Small intestine (tissue), 7 donors: ENCODE measurements around the gene MAN2B2. TPM values are rescaled to one million over a fixed set of nuclear protein-coding genes. Genes with fewer than 3 reads are reported as not detected.
A peak's percentile ranks its signal among the peaks of the same experiment; 100 is the strongest.

ENCODE experiments used
- DNase-seq, 2 donors: peaks; one replicate each; pipeline versions ENCODE4 v3.0.0 to v3.0.0-alpha.2; 2013
- FAIRE-seq: peaks from 2 replicates; lab custom pipeline; 2012; peaks lifted over from hg19 to GRCh38; lab: Jason Lieb, UNC
- H3K27ac ChIP-seq, 3 donors: one replicate each; pipeline ENCODE4 v1.5.1; 2013; ENCODE audit warnings: low read length in 2 of 3, mild to moderate bottlenecking in 2 of 3, control low read depth in 1 of 3, inconsistent platforms in 1 of 3, low read depth in 1 of 3, moderate library complexity in 1 of 3
- H3K27me3 ChIP-seq, 3 donors: one replicate each; pipeline ENCODE4 v1.6.1; 2013; ENCODE audit warnings: low read length in 3 of 3, inconsistent platforms in 1 of 3; ENCODE audit not compliant: control insufficient read depth in 3 of 3, insufficient read depth in 3 of 3
- H3K36me3 ChIP-seq, 3 donors: one replicate each; pipeline ENCODE4 v1.6.1; 2013; ENCODE audit warnings: low read length in 3 of 3, inconsistent platforms in 1 of 3, low read depth in 1 of 3, mild to moderate bottlenecking in 1 of 3, moderate library complexity in 1 of 3; ENCODE audit not compliant: control insufficient read depth in 3 of 3, insufficient read depth in 2 of 3
- H3K4me1 ChIP-seq, 3 donors: one replicate each; pipeline ENCODE4 v1.6.1; 2013; ENCODE audit warnings: low read length in 2 of 3, inconsistent platforms in 1 of 3, low read depth in 1 of 3, mild to moderate bottlenecking in 1 of 3, moderate library complexity in 1 of 3; ENCODE audit not compliant: control insufficient read depth in 3 of 3, insufficient read depth in 2 of 3
- H3K4me3 ChIP-seq, 3 donors: one replicate each; pipeline ENCODE4 v1.5.1; 2013; ENCODE audit warnings: low read length in 3 of 3, control low read depth in 1 of 3, inconsistent platforms in 1 of 3, low read depth in 1 of 3, mild to moderate bottlenecking in 1 of 3, moderate library complexity in 1 of 3
- H3K9me3 ChIP-seq, 2 donors: one replicate each; pipeline ENCODE4 v1.6.1; 2013; ENCODE audit warnings: low read depth in 1 of 2, low read length in 1 of 2; ENCODE audit not compliant: control insufficient read depth in 2 of 2, insufficient read depth in 1 of 2
- WGBS, 3 donors: extraction: QIAGEN DNeasy Blood & Tissue Kit; methylation state at CpG; one replicate each; pipeline ENCODE4 v1.1.7; 2013; 5-methylcytosine and 5-hydroxymethylcytosine counted together
- polyA plus RNA-seq, 4 donors: library from polyadenylated mRNA; stranded (reverse) in 3 of 4; unstranded in 1 of 4; fragments of 200-250 nt in 3 of 4; fragments of 120-200 nt in 1 of 4; gene quantifications; one replicate each; pipeline versions ENCODE4 v1.2.1 to v1.2.3, GENCODE V29; 2013
- donor health status: healthy with polysubstance abuse.
- donor health status: control.
- donor health status: control.
- donor health status: Bipolar disorder and iron deficiency.
- donor health status: healthy.

MAN2B2 gene
- polyA plus RNA-seq, 4 donors, result 4.1 to 22.4 (median 8.8) TPM

GRCh38 chr4:6557856-6558255, 17.1 kb upstream of the MAN2B2 start:
- H3K4me1 ChIP-seq, result no peaks in the 10 kb centered on the region
- no peak for DNase-seq
- H3K27ac ChIP-seq, result no peak overlapping the region
- H3K4me3 ChIP-seq, result no peak overlapping the region
- H3K9me3 ChIP-seq, result no peaks in the 10 kb centered on the region
- 70 to 77% (median 72%) methylated on average over 10 of the region's 10 CpGs for WGBS, 3 donors
- no peak for FAIRE-seq
- no peaks in the 10 kb centered on the region for H3K36me3 ChIP-seq
- H3K27me3 ChIP-seq, result peaks cover 0 to 46% (median 21%) of the 10 kb centered on the region in 3 donors

GRCh38 chr4:6560416-6561172, 14.4 kb upstream of the MAN2B2 start:
- Histone ChIP-seq H3K4me1 (peaks cover 0 to 5% (median 0%) of the 10 kb centered on the region in 3 donors), H3K27ac (no peak overlapping the region), H3K27me3 (peaks cover 0 to 62% (median 38%) of the 10 kb centered on the region in 3 donors), H3K4me3 (no peak overlapping the region), H3K9me3 (peaks cover 0 to 8% of the 10 kb centered on the region in 2 donors), H3K36me3 (no peaks in the 10 kb centered on the region)
- DNase-seq (no peak), FAIRE-seq (no peak)
- WGBS, 3 donors, result 60 to 68% (median 67%) methylated on average over 10 of the region's 10 CpGs

GRCh38 chr4:6561173-6561516, 13.8 kb upstream of the MAN2B2 start:
- 20 to 32% (median 30%) methylated on average over 6 of the region's 6 CpGs for WGBS, 3 donors

GRCh38 chr4:6561706-6562371, 13.2 kb upstream of the MAN2B2 start:
- H3K27ac ChIP-seq, result no peak overlapping the region
- 26 to 46% (median 35%) methylated on average over 16 of the region's 16 CpGs for WGBS, 3 donors
- no peaks in the 10 kb centered on the region for H3K36me3 ChIP-seq
- H3K27me3 ChIP-seq, result peaks cover 0 to 60% (median 38%) of the 10 kb centered on the region in 3 donors
- FAIRE-seq, result no peak
- peaks cover 0 to 8% of the 10 kb centered on the region in 2 donors for H3K9me3 ChIP-seq
- peaks cover 0 to 5% (median 0%) of the 10 kb centered on the region in 3 donors for H3K4me1 ChIP-seq
- DNase-seq, result no peak
- no peak overlapping the region for H3K4me3 ChIP-seq

More at GRCh38 chr4:6561173-6561516, 13.8 kb upstream of the MAN2B2 start:
- peaks cover 0 to 67% (median 38%) of the 10 kb centered on the region in 3 donors for H3K27me3 ChIP-seq
- DNase-seq (no peak), FAIRE-seq (no peak)
- H3K4me3 ChIP-seq, result no peak overlapping the region
- no peaks in the 10 kb centered on the region for H3K36me3 ChIP-seq
- no peak overlapping the region for H3K27ac ChIP-seq
- H3K4me1 ChIP-seq, result peaks cover 0 to 5% (median 0%) of the 10 kb centered on the region in 3 donors
- H3K9me3 ChIP-seq, result peaks cover 0 to 8% of the 10 kb centered on the region in 2 donors

- Histone ChIP-seq H3K9me3 (peaks cover 0 to 8% of the 10 kb centered on the region in 2 donors), H3K27me3 (peaks cover 0 to 58% (median 38%) of the 10 kb centered on the region in 3 donors), H3K36me3 (no peaks in the 10 kb centered on the region), H3K27ac (no peak overlapping the region), H3K4me3 (peak overlapping the region in 1 of 3 donors; percentile 44), H3K4me1 (peaks cover 0 to 5% (median 0%) of the 10 kb centered on the region in 3 donors)
- FAIRE-seq (no peak), DNase-seq (no peak)
- WGBS, 3 donors, result 1 to 3% (median 2%) methylated on average over 50 to 127 of the region's 127 CpGs
Measured at GRCh38 chr4:6562931-6563901, 11.8 kb upstream of the MAN2B2 start.

- FAIRE-seq, result no peak
- DNase-seq, result no peak
- peak overlapping the region in 1 of 3 donors; percentile 44 for H3K4me3 ChIP-seq
- no peak overlapping the region for H3K27ac ChIP-seq
- H3K27me3 ChIP-seq, result peaks cover 0 to 58% (median 35%) of the 10 kb centered on the region in 3 donors
- WGBS, 3 donors, result 10 to 18% (median 14%) methylated on average over 41 to 66 of the region's 66 CpGs
- H3K4me1 ChIP-seq, result peaks cover 0 to 5% (median 0%) of the 10 kb centered on the region in 3 donors
- peaks cover 0 to 8% of the 10 kb centered on the region in 2 donors for H3K9me3 ChIP-seq
- H3K36me3 ChIP-seq, result no peaks in the 10 kb centered on the region
Measured at GRCh38 chr4:6563935-6564645, 10.9 kb upstream of the MAN2B2 start.

- peaks cover 0 to 5% (median 0%) of the 10 kb centered on the region in 3 donors for H3K4me1 ChIP-seq
- WGBS, 3 donors, result 50 to 67% (median 54%) methylated on average over 14 of the region's 14 CpGs
- peaks cover 0 to 8% of the 10 kb centered on the region in 2 donors for H3K9me3 ChIP-seq
- no peak overlapping the region for H3K4me3 ChIP-seq
- H3K27me3 ChIP-seq, result peaks cover 0 to 55% (median 27%) of the 10 kb centered on the region in 3 donors
- H3K27ac ChIP-seq, result no peak overlapping the region
- no peaks in the 10 kb centered on the region for H3K36me3 ChIP-seq
- DNase-seq, result no peak
- FAIRE-seq, result no peak
Measured at GRCh38 chr4:6565691-6566390, 9.1 kb upstream of the MAN2B2 start.
